ENCODE results near the gene UNG. TPM values are rescaled to one million over a fixed set of nuclear protein-coding genes. Genes with fewer than 3 reads are reported as not detected.

Gene UNG
- total and polyA plus RNA-seq, 4 donors = 11.8 to 17.8 (median 14.9) TPM

- H3K36me3 ChIP-seq (ENCODE audit: control insufficient read depth in 4 of 4, insufficient read depth in 4 of 4, low read length in 4 of 4) = no peaks in the 10 kb centered on the region
- TF ChIP-seq, protein P1, sequence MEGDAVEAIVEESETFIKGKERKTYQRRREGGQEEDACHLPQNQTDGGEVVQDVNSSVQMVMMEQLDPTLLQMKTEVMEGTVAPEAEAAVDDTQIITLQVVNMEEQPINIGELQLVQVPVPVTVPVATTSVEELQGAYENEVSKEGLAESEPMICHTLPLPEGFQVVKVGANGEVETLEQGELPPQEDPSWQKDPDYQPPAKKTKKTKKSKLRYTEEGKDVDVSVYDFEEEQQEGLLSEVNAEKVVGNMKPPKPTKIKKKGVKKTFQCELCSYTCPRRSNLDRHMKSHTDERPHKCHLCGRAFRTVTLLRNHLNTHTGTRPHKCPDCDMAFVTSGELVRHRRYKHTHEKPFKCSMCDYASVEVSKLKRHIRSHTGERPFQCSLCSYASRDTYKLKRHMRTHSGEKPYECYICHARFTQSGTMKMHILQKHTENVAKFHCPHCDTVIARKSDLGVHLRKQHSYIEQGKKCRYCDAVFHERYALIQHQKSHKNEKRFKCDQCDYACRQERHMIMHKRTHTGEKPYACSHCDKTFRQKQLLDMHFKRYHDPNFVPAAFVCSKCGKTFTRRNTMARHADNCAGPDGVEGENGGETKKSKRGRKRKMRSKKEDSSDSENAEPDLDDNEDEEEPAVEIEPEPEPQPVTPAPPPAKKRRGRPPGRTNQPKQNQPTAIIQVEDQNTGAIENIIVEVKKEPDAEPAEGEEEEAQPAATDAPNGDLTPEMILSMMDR (IDR thresholded peaks at IDR 0.05; ENCODE audit: control extremely low read depth, extremely low read depth) = no peak
- H3K9me3 ChIP-seq (ENCODE audit: control insufficient read depth in 4 of 4, insufficient read depth in 3 of 4, low read length in 3 of 4) = no peaks in the 10 kb centered on the region
- no peak overlapping the region for H3K4me3 ChIP-seq
- no peaks in the 10 kb centered on the region for H3K27me3 ChIP-seq (ENCODE audit: control insufficient read depth in 3 of 3, insufficient read depth in 3 of 3, low read length in 2 of 3)
- no peak overlapping the region for H3K9ac ChIP-seq (ENCODE audit: insufficient read depth in 1 of 2, low read length in 2 of 2)
- peaks cover 0 to 24% (median 16%) of the 10 kb centered on the region in 5 donors for H3K4me1 ChIP-seq (ENCODE audit: control insufficient read depth in 5 of 5, insufficient read depth in 5 of 5, low read length in 5 of 5)
- DNase-seq (no peak), ATAC-seq (ENCODE audit: insufficient read depth, low FRiP score) (no peak)
- H3K27ac ChIP-seq (ENCODE audit: low read depth in 1 of 2, low read length in 1 of 2) = no peak overlapping the region
- WGBS, 2 donors = 93 to 95% methylated on average over 5 of the region's 5 CpGs
These were observed 59.2 kb downstream of the UNG start for GRCh38 chr12:109156586-109156985.

GRCh38 chr12:109157986-109158385, 60.6 kb downstream of the UNG start:
- TF ChIP-seq, protein P1 (IDR thresholded peaks at IDR 0.05; ENCODE audit: control extremely low read depth, extremely low read depth) = no peak
- H3K27me3 ChIP-seq (ENCODE audit: control insufficient read depth in 3 of 3, insufficient read depth in 3 of 3, low read length in 2 of 3) = no peaks in the 10 kb centered on the region
- DNase-seq = peak in 2 of 3 donors; percentile 47 to 69
- 25 to 31% methylated on average over 5 of the region's 5 CpGs for WGBS, 2 donors
- peak overlapping the region; percentile 30 to 33 for H3K27ac ChIP-seq (ENCODE audit: low read depth in 1 of 2, low read length in 1 of 2)
- no peak for ATAC-seq (ENCODE audit: insufficient read depth, low FRiP score)
- no peak overlapping the region for H3K9ac ChIP-seq (ENCODE audit: insufficient read depth in 1 of 2, low read length in 2 of 2)
- H3K9me3 ChIP-seq (ENCODE audit: control insufficient read depth in 4 of 4, insufficient read depth in 3 of 4, low read length in 3 of 4) = no peaks in the 10 kb centered on the region
- no peaks in the 10 kb centered on the region for H3K36me3 ChIP-seq (ENCODE audit: control insufficient read depth in 4 of 4, insufficient read depth in 4 of 4, low read length in 4 of 4)
- peaks cover 0 to 27% (median 16%) of the 10 kb centered on the region in 5 donors for H3K4me1 ChIP-seq (ENCODE audit: control insufficient read depth in 5 of 5, insufficient read depth in 5 of 5, low read length in 5 of 5)
- no peak overlapping the region for H3K4me3 ChIP-seq

DNA sequence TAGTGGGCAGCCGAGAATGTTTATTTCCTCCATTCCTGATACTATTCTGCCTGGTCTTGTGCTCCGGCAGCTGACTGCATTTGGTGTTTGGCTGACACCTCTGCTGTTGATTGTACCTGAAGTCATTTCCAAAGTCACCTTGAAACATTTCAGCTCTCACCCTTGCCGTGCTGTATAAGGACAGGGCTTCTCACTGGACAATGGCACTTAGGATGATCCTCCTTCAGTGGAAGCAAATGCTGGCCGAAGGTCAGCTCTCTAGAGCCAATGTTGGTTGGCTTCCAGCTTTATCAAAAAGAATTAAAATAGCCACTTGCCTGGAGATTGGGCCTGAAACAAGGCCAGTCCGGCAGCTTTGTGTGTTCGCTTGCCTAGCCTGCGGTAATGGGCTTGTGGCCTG, 63.0 kb downstream of the UNG start:
- Histone ChIP-seq H3K9ac (ENCODE audit: insufficient read depth in 1 of 2, low read length in 2 of 2) (no peak overlapping the region), H3K4me1 (ENCODE audit: control insufficient read depth in 5 of 5, insufficient read depth in 5 of 5, low read length in 5 of 5) (peaks cover 0 to 23% (median 12%) of the 10 kb centered on the region in 5 donors), H3K4me3 (no peak overlapping the region), H3K27ac (ENCODE audit: low read depth in 1 of 2, low read length in 1 of 2) (peak overlapping the region; percentile 46 to 95), H3K36me3 (ENCODE audit: control insufficient read depth in 4 of 4, insufficient read depth in 4 of 4, low read length in 4 of 4) (no peaks in the 10 kb centered on the region), H3K27me3 (ENCODE audit: control insufficient read depth in 3 of 3, insufficient read depth in 3 of 3, low read length in 2 of 3) (no peaks in the 10 kb centered on the region), H3K9me3 (ENCODE audit: control insufficient read depth in 4 of 4, insufficient read depth in 3 of 4, low read length in 3 of 4) (peaks cover 0 to 9% (median 0%) of the 10 kb centered on the region in 4 donors)
- ATAC-seq (ENCODE audit: insufficient read depth, low FRiP score) (no peak), DNase-seq (no peak)
- TF ChIP-seq, protein P1 (IDR thresholded peaks at IDR 0.05; ENCODE audit: control extremely low read depth, extremely low read depth) = no peak
- WGBS, 2 donors = 76 to 91% methylated on average over 7 of the region's 7 CpGs

Small RNAs within 50 kb of the gene (small RNA-seq; reads per million reads assigned to genes)
- not detected for gene RNA5SP372 (ENCODE audit: low replicate concordance)

Other genes with a start within 250 kb of the UNG start
- gene SSH1, start 240.0 kb upstream of the UNG start, total RNA-seq = 10 to 100 TPM; 29.0 to 39.5 TPM
- gene SSH1, start 240.0 kb upstream of the UNG start, polyA plus RNA-seq = 10 to 100 TPM in 1 of 2 donors, 1 to 10 TPM in 1; 7.2 to 13.4 TPM
- gene DAO, start 217.5 kb upstream of the UNG start, total RNA-seq = not detected
- under 1 TPM in 1 of 2 donors, not detected in 1; 0.08 TPM for gene DAO, start 217.5 kb upstream of the UNG start, polyA plus RNA-seq
- gene SVOP, start 76.5 kb upstream of the UNG start, total RNA-seq = under 1 TPM in 1 of 2 donors, not detected in 1; 0.11 TPM
- gene SVOP, start 76.5 kb upstream of the UNG start, polyA plus RNA-seq = not detected
- gene USP30, start 45.0 kb upstream of the UNG start, total RNA-seq = 10 to 100 TPM in 1 of 2 donors, 1 to 10 TPM in 1; 8.8 to 17.9 TPM
- gene USP30, start 45.0 kb upstream of the UNG start, polyA plus RNA-seq = 1 to 10 TPM; 6.5 to 7.2 TPM
- gene ALKBH2, start 4.1 kb upstream of the UNG start, total RNA-seq = 10 to 100 TPM; 10.7 to 18.2 TPM
- 10 to 100 TPM; 20.0 to 42.5 TPM for gene ALKBH2, start 4.1 kb upstream of the UNG start, polyA plus RNA-seq
- 10 to 100 TPM; 22.0 to 24.5 TPM for gene ACACB, start 19.0 kb downstream of the UNG start, total RNA-seq
- 10 to 100 TPM in 1 of 2 donors, 1 to 10 TPM in 1; 2.9 to 14.5 TPM for gene ACACB, start 19.0 kb downstream of the UNG start, polyA plus RNA-seq
- gene FOXN4, start 211.7 kb downstream of the UNG start, total RNA-seq = under 1 TPM; 0.25 to 0.26 TPM
- under 1 TPM; 0.04 to 0.06 TPM for gene FOXN4, start 211.7 kb downstream of the UNG start, polyA plus RNA-seq